ENCODE measurements around the gene CCR5.
"Not testable (repeated sequence)": the region's sequence is repeated elsewhere in the genome, so short reads cannot be mapped to it uniquely, and the experiment has no call there.

Gene CCR5

GRCh38 chr3:46401579-46401978 lies 30.8 kb downstream of the CCR5 start:
- TF ChIP-seq HDGF (IDR thresholded peaks at IDR 0.05; ENCODE audit: borderline replicate concordance), result no peak
- TF ChIP-seq TARDBP (IDR thresholded peaks at IDR 0.05), result no peak
- TF ChIP-seq SP1 (IDR thresholded peaks at IDR 0.05), result no peak
- no peak for TF ChIP-seq FOXA1 (IDR thresholded peaks at IDR 0.05)
- no peak for DNase-seq (ENCODE audit: extremely low spot score)
- ChIA-PET POLR2A (no interaction called here), CTCF (no interaction called here)

- CTCF ChIA-PET; DNase-seq (ENCODE audit: extremely low spot score); POLR2A ChIA-PET: not testable (repeated sequence)
Measured at GRCh38 chr3:46402902-46403301, 32.2 kb downstream of the CCR5 start.

- ChIA-PET CTCF (no interaction called here), POLR2A (no interaction called here)
- no peak for TF ChIP-seq FOXM1 (IDR thresholded peaks at IDR 0.05; ENCODE audit: borderline replicate concordance)
- no peak for TF ChIP-seq PKNOX1 (IDR thresholded peaks at IDR 0.05)
- TF ChIP-seq FOXA1 (IDR thresholded peaks at IDR 0.05), result no peak
- no peak for TF ChIP-seq NFRKB (IDR thresholded peaks at IDR 0.05)
- no peak for TF ChIP-seq ELF4 (IDR thresholded peaks at IDR 0.05)
- TF ChIP-seq FOXK2 (IDR thresholded peaks at IDR 0.05), result no peak
- no peak for TF ChIP-seq ARNT (IDR thresholded peaks at IDR 0.05)
- no peak for TF ChIP-seq LEF1 (IDR thresholded peaks at IDR 0.05; ENCODE audit: borderline replicate concordance)
- no peak for TF ChIP-seq SUZ12 (IDR thresholded peaks at IDR 0.05)
- no peak for TF ChIP-seq TARDBP (IDR thresholded peaks at IDR 0.05)
- no peak for TF ChIP-seq CTBP1 (IDR thresholded peaks at IDR 0.05; ENCODE audit: borderline replicate concordance)
- TF ChIP-seq ZNF384 (IDR thresholded peaks at IDR 0.05), result no peak
- no peak for TF ChIP-seq BHLHE40 (IDR thresholded peaks at IDR 0.05; ENCODE audit: borderline replicate concordance)
- no peak for TF ChIP-seq SP1 (IDR thresholded peaks at IDR 0.05)
- TF ChIP-seq L3MBTL2 (conservative IDR thresholded peaks at IDR 0.05), result no peak
- no peak for TF ChIP-seq HDGF (IDR thresholded peaks at IDR 0.05; ENCODE audit: borderline replicate concordance)
- DNase-seq (ENCODE audit: extremely low spot score), result no peak
Measured at GRCh38 chr3:46405301-46406019, 34.7 kb downstream of the CCR5 start.

- ChIA-PET CTCF (no interaction called here), POLR2A (no interaction called here)
- TF ChIP-seq TARDBP (IDR thresholded peaks at IDR 0.05) (no peak), ZNF384 (IDR thresholded peaks at IDR 0.05) (no peak), SUZ12 (IDR thresholded peaks at IDR 0.05) (no peak), FOXM1 (IDR thresholded peaks at IDR 0.05; ENCODE audit: borderline replicate concordance) (no peak), L3MBTL2 (conservative IDR thresholded peaks at IDR 0.05) (no peak), LEF1 (IDR thresholded peaks at IDR 0.05; ENCODE audit: borderline replicate concordance) (no peak), FOXA1 (IDR thresholded peaks at IDR 0.05) (no peak), ELF4 (IDR thresholded peaks at IDR 0.05) (no peak), NFRKB (IDR thresholded peaks at IDR 0.05) (no peak), BHLHE40 (IDR thresholded peaks at IDR 0.05; ENCODE audit: borderline replicate concordance) (no peak), PKNOX1 (IDR thresholded peaks at IDR 0.05) (no peak), SP1 (IDR thresholded peaks at IDR 0.05) (no peak), CTBP1 (IDR thresholded peaks at IDR 0.05; ENCODE audit: borderline replicate concordance) (no peak), ARNT (IDR thresholded peaks at IDR 0.05) (no peak), HDGF (IDR thresholded peaks at IDR 0.05; ENCODE audit: borderline replicate concordance) (no peak)
- no peak for DNase-seq (ENCODE audit: extremely low spot score)
Measured at GRCh38 chr3:46406443-46406787, 35.7 kb downstream of the CCR5 start.

GRCh38 chr3:46406788-46407611 lies 36.3 kb downstream of the CCR5 start, which contains the start of the genes CCR5AS and CCRL2:
Gene CCR5AS (minus strand): TSS chr3:46407066.
Gene CCRL2 (plus strand): TSS chr3:46407259. CDS start chr3:46408080, 821 bp downstream.
- ChIA-PET POLR2A (no interaction called here), CTCF (no interaction called here)
- no peak for DNase-seq (ENCODE audit: extremely low spot score)
- TF ChIP-seq HDGF (IDR thresholded peaks at IDR 0.05; ENCODE audit: borderline replicate concordance), result no peak
- TF ChIP-seq ZNF384 (IDR thresholded peaks at IDR 0.05), result no peak
- no peak for TF ChIP-seq NFRKB (IDR thresholded peaks at IDR 0.05)
- TF ChIP-seq FOXM1 (IDR thresholded peaks at IDR 0.05; ENCODE audit: borderline replicate concordance), result no peak
- no peak for TF ChIP-seq L3MBTL2 (conservative IDR thresholded peaks at IDR 0.05)
- TF ChIP-seq ARNT (IDR thresholded peaks at IDR 0.05), result no peak
- TF ChIP-seq ELF4 (IDR thresholded peaks at IDR 0.05), result no peak
- no peak for TF ChIP-seq LEF1 (IDR thresholded peaks at IDR 0.05; ENCODE audit: borderline replicate concordance)
- no peak for TF ChIP-seq BHLHE40 (IDR thresholded peaks at IDR 0.05; ENCODE audit: borderline replicate concordance)
- no peak for TF ChIP-seq SP1 (IDR thresholded peaks at IDR 0.05)
- TF ChIP-seq SUZ12 (IDR thresholded peaks at IDR 0.05), result no peak
- no peak for TF ChIP-seq FOXK2 (IDR thresholded peaks at IDR 0.05)
- no peak for TF ChIP-seq PKNOX1 (IDR thresholded peaks at IDR 0.05)
- TF ChIP-seq TARDBP (IDR thresholded peaks at IDR 0.05), result no peak
- TF ChIP-seq CTBP1 (IDR thresholded peaks at IDR 0.05; ENCODE audit: borderline replicate concordance), result no peak
- TF ChIP-seq FOXA1 (IDR thresholded peaks at IDR 0.05), result no peak

GRCh38 chr3:46407970-46408369 lies 37.2 kb downstream of the CCR5 start:
- ChIA-PET CTCF (no interaction called here), POLR2A (no interaction called here)
- no peak for DNase-seq (ENCODE audit: extremely low spot score)
- TF ChIP-seq TARDBP (IDR thresholded peaks at IDR 0.05) (no peak), FOXK2 (IDR thresholded peaks at IDR 0.05) (no peak), CTBP1 (IDR thresholded peaks at IDR 0.05; ENCODE audit: borderline replicate concordance) (no peak), FOXM1 (IDR thresholded peaks at IDR 0.05; ENCODE audit: borderline replicate concordance) (no peak), ZNF384 (IDR thresholded peaks at IDR 0.05) (no peak), SUZ12 (IDR thresholded peaks at IDR 0.05) (no peak), NFRKB (IDR thresholded peaks at IDR 0.05) (no peak), BHLHE40 (IDR thresholded peaks at IDR 0.05; ENCODE audit: borderline replicate concordance) (no peak), FOXA1 (IDR thresholded peaks at IDR 0.05) (no peak), ELF4 (IDR thresholded peaks at IDR 0.05) (no peak), PKNOX1 (IDR thresholded peaks at IDR 0.05) (no peak)
